Measurements from ENCODE around the gene MYLK2.

Gene MYLK2

DNA sequence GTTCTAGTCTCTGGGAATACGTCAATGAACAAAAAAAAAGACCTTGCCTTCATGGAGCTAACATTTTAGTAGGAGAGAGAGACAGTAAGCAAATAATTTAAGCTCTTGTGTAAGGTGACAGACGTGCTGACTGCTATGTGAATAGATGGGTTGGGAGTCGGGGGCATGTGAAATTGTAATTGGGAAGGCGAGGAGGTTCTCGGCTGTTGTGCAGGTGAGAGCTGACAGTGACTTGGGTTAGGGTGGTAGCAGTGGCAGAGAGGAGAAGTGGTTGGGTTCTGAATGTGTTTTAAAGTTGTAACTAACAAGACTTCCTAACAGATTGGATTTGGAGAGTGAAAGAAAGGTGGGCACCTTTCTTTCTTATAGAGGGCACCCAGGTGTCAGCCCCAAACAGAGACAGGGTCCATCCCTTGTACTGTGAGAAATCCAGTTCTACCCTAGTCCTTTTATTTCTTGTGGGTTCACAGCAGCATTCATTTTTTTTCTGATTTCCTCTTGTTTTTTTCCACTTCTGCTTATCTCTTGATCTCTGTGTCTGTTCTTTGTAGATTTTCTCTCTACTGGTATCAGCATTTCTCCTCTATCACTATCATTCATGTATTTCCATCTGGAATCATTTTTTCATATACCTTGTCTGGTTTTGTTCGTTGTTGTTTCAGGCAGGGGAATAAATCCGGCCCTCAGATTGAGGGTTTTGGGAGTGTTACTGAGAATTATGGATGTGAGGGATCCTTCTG lies 15.4 kb upstream of the MYLK2 start:
- no peak overlapping the region for H3K27ac ChIP-seq (ENCODE audit: low read depth, low read length)

DNA sequence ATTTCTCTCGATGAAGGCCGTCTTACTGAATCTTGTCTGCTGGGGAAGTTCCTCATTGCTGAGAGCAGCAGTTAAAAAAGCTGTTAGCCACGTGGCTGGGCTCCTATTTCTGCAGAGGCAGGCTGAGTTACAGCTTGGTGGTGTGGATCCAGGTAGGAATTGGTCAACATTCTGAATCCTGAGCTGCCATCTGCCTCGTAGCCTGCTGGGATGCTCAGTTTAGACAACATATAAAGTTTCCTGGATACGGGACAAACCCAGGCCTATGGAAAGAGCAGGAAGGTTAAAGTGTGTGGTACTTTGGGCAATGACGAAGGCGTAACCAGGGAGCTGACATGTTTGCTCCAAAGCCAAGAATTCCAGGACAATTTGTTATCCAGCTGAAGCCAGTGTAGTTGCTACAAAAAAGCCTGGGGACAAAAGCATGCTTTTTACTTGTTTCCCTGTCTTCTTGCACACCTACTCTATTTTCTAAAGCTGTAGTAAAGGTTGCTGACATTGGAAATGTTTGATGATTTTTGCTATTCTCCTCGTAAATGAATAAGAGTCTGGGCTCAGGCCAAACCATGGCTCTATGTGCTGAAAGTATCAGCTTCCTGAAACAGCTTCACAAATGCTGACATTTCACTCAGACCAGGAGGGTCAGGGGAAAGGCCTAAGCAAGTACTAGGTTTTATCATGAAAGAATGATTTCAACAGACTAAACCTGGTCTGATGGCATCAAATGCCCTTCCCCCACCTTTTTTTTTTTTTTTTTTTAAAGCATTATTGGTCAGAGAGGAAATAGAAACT lies 12.4 kb upstream of the MYLK2 start:
- no peak overlapping the region for H3K18ac ChIP-seq (ENCODE audit: low read length)
- H3K4me1 ChIP-seq (ENCODE audit: control insufficient read depth, low read depth, low read length): no peaks in the 10 kb centered on the region
- H3K36me3 ChIP-seq (ENCODE audit: control insufficient read depth, insufficient read depth, low read length): peaks cover 3% of the 10 kb centered on the region
- no peak overlapping the region for H4K8ac ChIP-seq (ENCODE audit: low read depth, low read length)
- no peak overlapping the region for H2AK5ac ChIP-seq (ENCODE audit: low read length)
- no peak overlapping the region for H3K9ac ChIP-seq (ENCODE audit: low read length)
- H3K27ac ChIP-seq (ENCODE audit: low read depth, low read length): no peak overlapping the region
- no peak for DNase-seq
- H2BK15ac ChIP-seq (replicated peaks; ENCODE audit: low read depth): no peak overlapping the region
- no CpG with 5 or more reads among the region's 8 CpGs for WGBS (ENCODE audit: extremely low coverage, insufficient coverage, low lambda C conversion rate)
- no peak overlapping the region for H4K5ac ChIP-seq (ENCODE audit: low read length)
- H3K4ac ChIP-seq (ENCODE audit: low read depth, low read length): no peak overlapping the region
- no peak overlapping the region for H3K4me2 ChIP-seq (ENCODE audit: low read length)
- H3K23ac ChIP-seq (ENCODE audit: low read length): no peak overlapping the region
- H3K56ac ChIP-seq (ENCODE audit: low read length): no peak overlapping the region
- no peaks in the 10 kb centered on the region for H3K79me1 ChIP-seq (ENCODE audit: low read length)
- no peaks in the 10 kb centered on the region for H3K27me3 ChIP-seq (ENCODE audit: insufficient read depth, low read length, poor library complexity)
- H2BK120ac ChIP-seq (ENCODE audit: low read depth, low read length): no peak overlapping the region
- no peaks in the 10 kb centered on the region for H3K79me2 ChIP-seq (ENCODE audit: control insufficient read depth, insufficient read depth, low read length)
- H2BK5ac ChIP-seq (ENCODE audit: low read length): no peak overlapping the region
- H3K4me3 ChIP-seq (ENCODE audit: low read length): no peak overlapping the region

More for the DNA sequence above, 15.4 kb upstream of the MYLK2 start:
- no peak for DNase-seq
- Histone ChIP-seq H2BK5ac (ENCODE audit: low read length) (no peak overlapping the region), H3K4me1 (ENCODE audit: control insufficient read depth, low read depth, low read length) (no peaks in the 10 kb centered on the region), H4K5ac (ENCODE audit: low read length) (no peak overlapping the region), H3K4me2 (ENCODE audit: low read length) (no peak overlapping the region), H3K4ac (ENCODE audit: low read depth, low read length) (no peak overlapping the region), H2BK15ac (replicated peaks; ENCODE audit: low read depth) (no peak overlapping the region), H3K9ac (ENCODE audit: low read length) (no peak overlapping the region), H2BK120ac (ENCODE audit: low read depth, low read length) (no peak overlapping the region), H4K8ac (ENCODE audit: low read depth, low read length) (no peak overlapping the region), H3K18ac (ENCODE audit: low read length) (no peak overlapping the region), H2AK5ac (ENCODE audit: low read length) (no peak overlapping the region), H3K79me1 (ENCODE audit: low read length) (no peaks in the 10 kb centered on the region), H3K79me2 (ENCODE audit: control insufficient read depth, insufficient read depth, low read length) (no peaks in the 10 kb centered on the region), H3K4me3 (ENCODE audit: low read length) (no peak overlapping the region), H3K36me3 (ENCODE audit: control insufficient read depth, insufficient read depth, low read length) (peaks cover 9% of the 10 kb centered on the region), H3K56ac (ENCODE audit: low read length) (no peak overlapping the region), H3K23ac (ENCODE audit: low read length) (no peak overlapping the region), H3K27me3 (ENCODE audit: insufficient read depth, low read length, poor library complexity) (no peaks in the 10 kb centered on the region)
- WGBS (ENCODE audit: extremely low coverage, insufficient coverage, low lambda C conversion rate): 100% methylated on average over 2 of the region's 7 CpGs

DNA sequence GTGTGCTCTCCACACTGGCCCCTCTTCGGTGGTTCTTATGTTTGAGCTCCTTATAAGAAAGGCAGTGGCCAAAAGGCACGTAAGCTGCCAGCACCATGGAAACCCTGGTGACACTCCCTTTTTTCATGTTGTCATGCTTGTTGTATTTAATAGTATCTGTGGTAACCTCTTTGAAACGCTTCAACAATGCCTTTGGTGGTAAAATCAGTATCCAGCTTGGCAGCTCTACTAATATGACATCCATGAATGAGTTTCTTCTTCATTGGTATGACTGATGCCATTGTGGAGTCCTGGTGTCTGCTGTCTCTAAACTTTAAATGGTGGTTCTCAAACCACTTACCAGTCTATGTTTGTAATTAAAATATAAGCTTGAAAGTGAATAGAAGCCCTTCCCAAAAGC lies 10.7 kb upstream of the MYLK2 start:
- no CpG with 5 or more reads among the region's 3 CpGs for WGBS (ENCODE audit: extremely low coverage, insufficient coverage, low lambda C conversion rate)
- H3K79me1 ChIP-seq (ENCODE audit: low read length): no peaks in the 10 kb centered on the region

DNA sequence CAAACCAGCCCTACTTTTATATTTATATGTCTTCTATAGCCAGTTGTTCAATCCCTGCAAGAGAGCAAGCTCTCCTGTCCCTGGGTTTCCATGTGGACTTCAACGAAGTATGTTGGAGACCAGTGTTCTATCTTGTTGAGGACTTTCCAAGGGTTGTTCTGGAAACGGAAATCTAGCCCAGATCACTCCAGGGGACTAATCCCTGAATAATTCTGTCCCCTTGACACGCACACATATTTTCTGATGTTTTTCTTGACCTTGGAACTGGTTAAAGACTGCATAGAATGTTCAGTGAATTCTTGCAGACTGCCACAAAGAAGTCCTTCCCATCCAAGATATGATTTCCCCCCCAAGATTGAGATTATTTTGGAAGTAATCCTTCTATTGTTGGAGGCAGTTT lies 9.5 kb upstream of the MYLK2 start:
- H3K27me3 ChIP-seq (ENCODE audit: insufficient read depth, low read length, poor library complexity): no peaks in the 10 kb centered on the region
- H3K4ac ChIP-seq (ENCODE audit: low read depth, low read length): no peak overlapping the region
- no peaks in the 10 kb centered on the region for H3K4me1 ChIP-seq (ENCODE audit: control insufficient read depth, low read depth, low read length)
- H3K36me3 ChIP-seq (ENCODE audit: control insufficient read depth, insufficient read depth, low read length): peaks cover 3% of the 10 kb centered on the region
- no peak overlapping the region for H3K9ac ChIP-seq (ENCODE audit: low read length)
- no peak overlapping the region for H2BK5ac ChIP-seq (ENCODE audit: low read length)
- H2BK15ac ChIP-seq (replicated peaks; ENCODE audit: low read depth): no peak overlapping the region
- DNase-seq: no peak
- H3K4me3 ChIP-seq (ENCODE audit: low read length): no peak overlapping the region
- no peak overlapping the region for H3K18ac ChIP-seq (ENCODE audit: low read length)
- no peak overlapping the region for H3K4me2 ChIP-seq (ENCODE audit: low read length)
- H2AK5ac ChIP-seq (ENCODE audit: low read length): no peak overlapping the region
- no peak overlapping the region for H3K23ac ChIP-seq (ENCODE audit: low read length)
- H3K56ac ChIP-seq (ENCODE audit: low read length): no peak overlapping the region
- no peak overlapping the region for H2BK120ac ChIP-seq (ENCODE audit: low read depth, low read length)
- no peaks in the 10 kb centered on the region for H3K79me2 ChIP-seq (ENCODE audit: control insufficient read depth, insufficient read depth, low read length)
- no peak overlapping the region for H4K8ac ChIP-seq (ENCODE audit: low read depth, low read length)
- no peak overlapping the region for H4K5ac ChIP-seq (ENCODE audit: low read length)
- H3K27ac ChIP-seq (ENCODE audit: low read depth, low read length): no peak overlapping the region
- WGBS (ENCODE audit: extremely low coverage, insufficient coverage, low lambda C conversion rate): no CpG with 5 or more reads among the region's 3 CpGs
- H3K79me1 ChIP-seq (ENCODE audit: low read length): no peaks in the 10 kb centered on the region

More for the DNA sequence above, 10.7 kb upstream of the MYLK2 start:
- Histone ChIP-seq H3K23ac (ENCODE audit: low read length) (no peak overlapping the region), H2BK120ac (ENCODE audit: low read depth, low read length) (no peak overlapping the region), H3K4me2 (ENCODE audit: low read length) (no peak overlapping the region), H3K27ac (ENCODE audit: low read depth, low read length) (no peak overlapping the region), H3K4ac (ENCODE audit: low read depth, low read length) (no peak overlapping the region), H3K4me1 (ENCODE audit: control insufficient read depth, low read depth, low read length) (no peaks in the 10 kb centered on the region), H3K18ac (ENCODE audit: low read length) (no peak overlapping the region), H2BK5ac (ENCODE audit: low read length) (no peak overlapping the region), H4K5ac (ENCODE audit: low read length) (no peak overlapping the region), H3K9ac (ENCODE audit: low read length) (no peak overlapping the region), H2AK5ac (ENCODE audit: low read length) (no peak overlapping the region), H4K8ac (ENCODE audit: low read depth, low read length) (no peak overlapping the region), H3K4me3 (ENCODE audit: low read length) (no peak overlapping the region), H3K27me3 (ENCODE audit: insufficient read depth, low read length, poor library complexity) (no peaks in the 10 kb centered on the region), H3K36me3 (ENCODE audit: control insufficient read depth, insufficient read depth, low read length) (peaks cover 3% of the 10 kb centered on the region), H2BK15ac (replicated peaks; ENCODE audit: low read depth) (no peak overlapping the region), H3K79me2 (ENCODE audit: control insufficient read depth, insufficient read depth, low read length) (no peaks in the 10 kb centered on the region), H3K56ac (ENCODE audit: low read length) (no peak overlapping the region)
- no peak for DNase-seq

DNA sequence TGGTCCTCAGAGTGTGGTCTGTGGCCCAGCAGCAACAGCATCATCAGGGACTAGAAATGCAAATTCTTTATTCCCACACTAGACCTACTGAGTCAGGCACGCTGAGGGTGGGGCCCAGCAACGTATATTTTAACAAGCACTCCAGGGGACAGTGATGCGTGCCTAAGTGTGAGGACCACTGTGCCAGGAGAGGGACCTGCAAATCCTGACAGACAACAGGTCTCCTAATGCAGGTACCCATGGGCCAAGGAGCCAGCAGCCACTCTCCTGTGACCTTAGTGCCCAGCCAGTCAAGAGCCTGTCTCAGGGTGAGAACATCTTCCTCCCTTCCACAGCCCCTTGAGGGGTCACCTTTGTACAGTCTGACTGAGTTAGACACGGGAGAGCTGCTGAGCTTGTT lies 8.0 kb upstream of the MYLK2 start:
- no peak overlapping the region for H3K4ac ChIP-seq (ENCODE audit: low read depth, low read length)
- H4K8ac ChIP-seq (ENCODE audit: low read depth, low read length): no peak overlapping the region
- no peak overlapping the region for H2BK5ac ChIP-seq (ENCODE audit: low read length)
- no peaks in the 10 kb centered on the region for H3K27me3 ChIP-seq (ENCODE audit: insufficient read depth, low read length, poor library complexity)
- H3K18ac ChIP-seq (ENCODE audit: low read length): no peak overlapping the region
- peaks cover 1% of the 10 kb centered on the region for H3K36me3 ChIP-seq (ENCODE audit: control insufficient read depth, insufficient read depth, low read length)
- H2BK120ac ChIP-seq (ENCODE audit: low read depth, low read length): no peak overlapping the region
- H3K4me2 ChIP-seq (ENCODE audit: low read length): no peak overlapping the region
- H3K79me2 ChIP-seq (ENCODE audit: control insufficient read depth, insufficient read depth, low read length): no peaks in the 10 kb centered on the region
- no peak overlapping the region for H3K27ac ChIP-seq (ENCODE audit: low read depth, low read length)
- H3K4me1 ChIP-seq (ENCODE audit: control insufficient read depth, low read depth, low read length): no peaks in the 10 kb centered on the region
- DNase-seq: no peak
- no peak overlapping the region for H3K9ac ChIP-seq (ENCODE audit: low read length)
- no peak overlapping the region for H4K5ac ChIP-seq (ENCODE audit: low read length)
- no peak overlapping the region for H3K56ac ChIP-seq (ENCODE audit: low read length)
- H2BK15ac ChIP-seq (replicated peaks; ENCODE audit: low read depth): no peak overlapping the region
- WGBS (ENCODE audit: extremely low coverage, insufficient coverage, low lambda C conversion rate): no CpG with 5 or more reads among the region's 4 CpGs
- H2AK5ac ChIP-seq (ENCODE audit: low read length): no peak overlapping the region
- H3K4me3 ChIP-seq (ENCODE audit: low read length): no peak overlapping the region
- H3K23ac ChIP-seq (ENCODE audit: low read length): no peak overlapping the region
- no peaks in the 10 kb centered on the region for H3K79me1 ChIP-seq (ENCODE audit: low read length)

Data from mesendoderm (in vitro differentiated cells).